Mammary epithelial cell (primary cell): ENCODE measurements around the gene INPP4B.

Experiments
- CTCF ChIP-seq, 2 donors: IDR thresholded peaks in 1 of 2; conservative IDR thresholded peaks in 1 of 2; 2 replicates each; pipeline ENCODE4 v1.5.1; 2011 to 2012; ENCODE audit warnings: inconsistent platforms in 2 of 2, low read length in 2 of 2, mild to moderate bottlenecking in 2 of 2, control low read depth in 1 of 2, low read depth in 1 of 2; ENCODE audit not compliant: insufficient read depth in 1 of 2; ENCODE audit errors: extremely low read depth in 1 of 2
- EZH2 ChIP-seq: IDR thresholded peaks from 2 replicates; pipeline ENCODE4 v1.6.1; 2012; ENCODE audit warnings: low read length, inconsistent platforms, borderline replicate concordance

GRCh38 chr4:142817442-142817841 lies 28.7 kb downstream of the INPP4B start:
- TF ChIP-seq CTCF (conservative IDR thresholded peaks at IDR 0.05 in 1 of 2, IDR thresholded peaks at IDR 0.05 in 1 of 2; ENCODE audit: extremely low read depth in 1 of 2, insufficient read depth in 1 of 2, low read depth in 1 of 2, low read length in 2 of 2), result no peak
- no peak for TF ChIP-seq EZH2
